Measurements from ENCODE around the gene LMX1B.
"Not testable (repeated sequence)": the region's sequence is repeated elsewhere in the genome, so short reads cannot be mapped to it uniquely, and the experiment has no call there.

The LMX1B gene

DNA sequence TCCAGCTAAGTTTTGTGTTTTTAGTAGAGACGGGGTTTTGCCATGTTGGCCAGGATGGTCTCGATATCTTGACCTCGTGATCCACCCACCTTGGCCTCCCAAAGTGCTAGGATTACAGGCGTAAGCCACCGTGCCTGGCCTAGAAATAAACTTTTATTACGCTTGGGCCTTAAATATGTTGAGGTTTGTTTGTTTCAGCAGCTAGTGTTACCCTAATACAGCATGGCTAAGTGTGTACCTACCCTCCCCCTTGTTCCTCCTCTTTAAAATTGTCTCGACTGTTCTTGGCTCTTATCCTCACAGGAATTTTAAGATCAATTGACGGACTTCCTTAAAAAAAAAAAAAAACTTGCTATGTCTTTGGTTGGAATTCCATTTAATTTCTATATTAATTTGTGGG lies 114.5 kb downstream of the LMX1B start:
- not testable (repeated sequence) for H3K4me3 ChIP-seq (ENCODE audit: low read length in 2 of 2); H3K79me1 ChIP-seq (ENCODE audit: low read depth, low read length); H3K4ac ChIP-seq (ENCODE audit: low read length); H3K27ac ChIP-seq (replicated peaks; ENCODE audit: low read length); H3K4me1 ChIP-seq (ENCODE audit: control insufficient read depth in 2 of 2, insufficient read depth in 1 of 2, low read depth in 1 of 2, low read length in 2 of 2); H4K91ac ChIP-seq (ENCODE audit: low read depth, low read length, poor library complexity); H2BK120ac ChIP-seq (ENCODE audit: low read depth, low read length); H3K4me2 ChIP-seq (ENCODE audit: insufficient read depth, low read length, poor library complexity, severe bottlenecking); H3K18ac ChIP-seq (ENCODE audit: low read length); H2BK12ac ChIP-seq (ENCODE audit: low read length); H3K23ac ChIP-seq (ENCODE audit: low read depth, low read length, poor library complexity); H2BK5ac ChIP-seq (ENCODE audit: low read length); H2AK5ac ChIP-seq (ENCODE audit: low read depth, low read length); H2AFZ ChIP-seq (ENCODE audit: low read length); H2BK15ac ChIP-seq (ENCODE audit: low read length); H3K9me3 ChIP-seq (replicated peaks in 1 of 2; ENCODE audit: control insufficient read depth in 2 of 2, insufficient read depth in 1 of 2, low read depth in 1 of 2, low read length in 2 of 2); H3K9ac ChIP-seq (ENCODE audit: low read depth, low read length, poor library complexity); H3K14ac ChIP-seq (ENCODE audit: low read length); DNase-seq (ENCODE audit: low spot score); H4K8ac ChIP-seq (ENCODE audit: low read depth, low read length); H3K36me3 ChIP-seq (replicated peaks in 1 of 2; ENCODE audit: control insufficient read depth in 2 of 2, insufficient read depth in 2 of 2, low read length in 2 of 2)
- H3K27me3 ChIP-seq (ENCODE audit: control insufficient read depth in 3 of 3, insufficient read depth in 3 of 3, low read depth in 1 of 3, low read length in 3 of 3): peaks cover 8 to 33% (median 18%) of the 10 kb centered on the region in 3 experiments
- no CpG with 5 or more reads among the region's 8 CpGs for WGBS, 2 donors (ENCODE audit: extremely low coverage in 2 of 2, insufficient read length in 2 of 2, insufficient replicate concordance in 1 of 2)

DNA sequence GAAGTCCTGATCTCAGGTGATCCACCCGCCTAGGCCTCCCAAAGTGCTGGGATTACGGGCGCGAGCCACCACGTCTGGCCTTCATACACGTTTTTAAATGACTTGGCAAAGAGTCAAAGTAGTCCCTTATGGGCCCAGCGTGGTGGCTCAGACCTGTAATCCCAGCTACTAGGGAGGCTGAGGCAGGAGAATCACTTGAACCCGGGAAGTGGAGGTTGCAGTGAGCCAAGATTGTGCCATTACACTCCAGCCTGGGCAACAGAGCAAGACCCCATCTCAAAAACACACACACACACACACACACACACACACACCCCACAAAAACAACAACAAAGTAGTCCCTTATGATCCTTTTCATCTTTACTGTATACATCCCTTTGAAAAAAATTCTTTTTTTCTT lies 116.9 kb downstream of the LMX1B start:
- H3K36me3 ChIP-seq (replicated peaks in 1 of 2; ENCODE audit: control insufficient read depth in 2 of 2, insufficient read depth in 2 of 2, low read length in 2 of 2); H3K18ac ChIP-seq (ENCODE audit: low read length); H2BK12ac ChIP-seq (ENCODE audit: low read length); H2BK5ac ChIP-seq (ENCODE audit: low read length); DNase-seq (ENCODE audit: low spot score); H3K9me3 ChIP-seq (replicated peaks in 1 of 2; ENCODE audit: control insufficient read depth in 2 of 2, insufficient read depth in 1 of 2, low read depth in 1 of 2, low read length in 2 of 2); H4K91ac ChIP-seq (ENCODE audit: low read depth, low read length, poor library complexity); H3K9ac ChIP-seq (ENCODE audit: low read depth, low read length, poor library complexity); H3K4me1 ChIP-seq (ENCODE audit: control insufficient read depth in 2 of 2, insufficient read depth in 1 of 2, low read depth in 1 of 2, low read length in 2 of 2); H2AFZ ChIP-seq (ENCODE audit: low read length); H3K27ac ChIP-seq (replicated peaks; ENCODE audit: low read length); H3K4me2 ChIP-seq (ENCODE audit: insufficient read depth, low read length, poor library complexity, severe bottlenecking); H3K14ac ChIP-seq (ENCODE audit: low read length); H2BK120ac ChIP-seq (ENCODE audit: low read depth, low read length); H3K23ac ChIP-seq (ENCODE audit: low read depth, low read length, poor library complexity); H4K8ac ChIP-seq (ENCODE audit: low read depth, low read length); H3K79me1 ChIP-seq (ENCODE audit: low read depth, low read length); H2BK15ac ChIP-seq (ENCODE audit: low read length); H3K4ac ChIP-seq (ENCODE audit: low read length); H3K4me3 ChIP-seq (ENCODE audit: low read length in 2 of 2); H2AK5ac ChIP-seq (ENCODE audit: low read depth, low read length): not testable (repeated sequence)
- peaks cover 0 to 10% (median 2%) of the 10 kb centered on the region in 3 experiments for H3K27me3 ChIP-seq (ENCODE audit: control insufficient read depth in 3 of 3, insufficient read depth in 3 of 3, low read depth in 1 of 3, low read length in 3 of 3)
- WGBS, 2 donors (ENCODE audit: extremely low coverage in 2 of 2, insufficient read length in 2 of 2, insufficient replicate concordance in 1 of 2): no CpG with 5 or more reads among the region's 8 CpGs

DNA sequence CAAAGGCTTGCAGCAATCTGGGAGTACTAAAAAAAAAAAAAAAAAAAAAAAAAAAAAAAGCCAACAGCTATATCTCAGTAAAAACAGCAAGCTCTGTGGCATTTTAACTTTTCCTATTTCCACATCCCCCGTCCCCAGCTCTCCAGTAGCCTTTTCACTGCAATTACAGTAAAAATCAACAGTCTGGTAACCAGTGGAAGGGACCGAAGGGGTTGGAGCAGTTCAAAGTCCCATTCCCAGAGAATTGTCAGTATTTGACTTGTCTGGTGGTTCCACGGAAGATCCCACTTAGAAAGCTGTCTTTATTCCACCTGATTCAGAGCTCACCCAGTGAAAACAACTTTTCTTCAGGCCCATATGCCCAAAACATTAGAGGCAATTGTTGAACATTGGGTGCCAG lies 119.3 kb downstream of the LMX1B start:
- WGBS, 2 donors (ENCODE audit: extremely low coverage in 2 of 2, insufficient read length in 2 of 2, insufficient replicate concordance in 1 of 2): no CpG with 5 or more reads among the region's 3 CpGs
- Histone ChIP-seq H3K79me1 (ENCODE audit: low read depth, low read length) (no peaks in the 10 kb centered on the region), H2AFZ (ENCODE audit: low read length) (no peak overlapping the region)

DNA sequence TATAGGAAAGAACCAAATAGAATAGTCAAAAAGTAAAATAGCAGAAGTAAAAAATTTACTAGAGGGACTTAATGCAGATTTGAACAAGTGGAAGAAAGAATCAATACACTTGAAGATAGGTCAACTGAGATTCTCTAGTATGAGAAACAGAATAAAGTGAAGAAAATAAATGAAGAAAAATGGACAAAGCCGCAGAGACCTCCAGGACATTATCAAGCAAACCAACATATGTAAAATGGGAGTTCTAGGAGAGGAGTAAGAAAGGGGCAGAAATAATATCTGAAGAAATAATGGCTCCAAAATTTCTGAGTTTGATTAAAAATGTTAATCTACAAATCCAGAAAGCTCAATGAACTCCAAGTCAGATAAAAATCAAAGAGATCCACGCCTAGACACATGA lies 121.1 kb downstream of the LMX1B start:
- Histone ChIP-seq H3K36me3 (replicated peaks in 1 of 2; ENCODE audit: control insufficient read depth in 2 of 2, insufficient read depth in 2 of 2, low read length in 2 of 2) (no peaks in the 10 kb centered on the region), H2AK5ac (ENCODE audit: low read depth, low read length) (no peak overlapping the region), H2BK5ac (ENCODE audit: low read length) (no peak overlapping the region), H3K4me3 (ENCODE audit: low read length in 2 of 2) (no peak overlapping the region), H2BK12ac (ENCODE audit: low read length) (no peak overlapping the region), H3K27me3 (ENCODE audit: control insufficient read depth in 3 of 3, insufficient read depth in 3 of 3, low read depth in 1 of 3, low read length in 3 of 3) (no peaks in the 10 kb centered on the region), H3K4me2 (ENCODE audit: insufficient read depth, low read length, poor library complexity, severe bottlenecking) (no peak overlapping the region), H3K9me3 (replicated peaks in 1 of 2; ENCODE audit: control insufficient read depth in 2 of 2, insufficient read depth in 1 of 2, low read depth in 1 of 2, low read length in 2 of 2) (peaks cover 2 to 8% of the 10 kb centered on the region in 2 donors), H2BK15ac (ENCODE audit: low read length) (no peak overlapping the region), H3K23ac (ENCODE audit: low read depth, low read length, poor library complexity) (no peak overlapping the region), H3K4me1 (ENCODE audit: control insufficient read depth in 2 of 2, insufficient read depth in 1 of 2, low read depth in 1 of 2, low read length in 2 of 2) (no peaks in the 10 kb centered on the region), H2AFZ (ENCODE audit: low read length) (no peak overlapping the region), H3K9ac (ENCODE audit: low read depth, low read length, poor library complexity) (no peak overlapping the region), H3K4ac (ENCODE audit: low read length) (no peak overlapping the region), H3K18ac (ENCODE audit: low read length) (no peak overlapping the region), H2BK120ac (ENCODE audit: low read depth, low read length) (no peak overlapping the region), H4K8ac (ENCODE audit: low read depth, low read length) (no peak overlapping the region), H4K91ac (ENCODE audit: low read depth, low read length, poor library complexity) (no peak overlapping the region), H3K27ac (replicated peaks; ENCODE audit: low read length) (no peak overlapping the region), H3K79me1 (ENCODE audit: low read depth, low read length) (no peaks in the 10 kb centered on the region), H3K14ac (ENCODE audit: low read length) (no peak overlapping the region)
- WGBS, 2 donors (ENCODE audit: extremely low coverage in 2 of 2, insufficient read length in 2 of 2, insufficient replicate concordance in 1 of 2): no CpG with 5 or more reads among the region's 2 CpGs
- no peak for DNase-seq (ENCODE audit: low spot score)

More for the DNA sequence above, 119.3 kb downstream of the LMX1B start:
- Histone ChIP-seq H4K8ac (ENCODE audit: low read depth, low read length) (no peak overlapping the region), H3K9me3 (replicated peaks in 1 of 2; ENCODE audit: control insufficient read depth in 2 of 2, insufficient read depth in 1 of 2, low read depth in 1 of 2, low read length in 2 of 2) (peaks cover 2 to 8% of the 10 kb centered on the region in 2 donors), H3K27ac (replicated peaks; ENCODE audit: low read length) (no peak overlapping the region), H4K91ac (ENCODE audit: low read depth, low read length, poor library complexity) (no peak overlapping the region), H3K4me2 (ENCODE audit: insufficient read depth, low read length, poor library complexity, severe bottlenecking) (no peak overlapping the region), H3K23ac (ENCODE audit: low read depth, low read length, poor library complexity) (no peak overlapping the region), H2BK15ac (ENCODE audit: low read length) (no peak overlapping the region), H2BK5ac (ENCODE audit: low read length) (no peak overlapping the region), H3K36me3 (replicated peaks in 1 of 2; ENCODE audit: control insufficient read depth in 2 of 2, insufficient read depth in 2 of 2, low read length in 2 of 2) (no peaks in the 10 kb centered on the region), H3K4me1 (ENCODE audit: control insufficient read depth in 2 of 2, insufficient read depth in 1 of 2, low read depth in 1 of 2, low read length in 2 of 2) (no peaks in the 10 kb centered on the region), H3K18ac (ENCODE audit: low read length) (no peak overlapping the region), H2BK120ac (ENCODE audit: low read depth, low read length) (no peak overlapping the region), H3K14ac (ENCODE audit: low read length) (no peak overlapping the region), H3K27me3 (ENCODE audit: control insufficient read depth in 3 of 3, insufficient read depth in 3 of 3, low read depth in 1 of 3, low read length in 3 of 3) (no peaks in the 10 kb centered on the region), H2AK5ac (ENCODE audit: low read depth, low read length) (no peak overlapping the region), H2BK12ac (ENCODE audit: low read length) (no peak overlapping the region), H3K4me3 (ENCODE audit: low read length in 2 of 2) (no peak overlapping the region), H3K9ac (ENCODE audit: low read depth, low read length, poor library complexity) (no peak overlapping the region), H3K4ac (ENCODE audit: low read length) (no peak overlapping the region)
- DNase-seq (ENCODE audit: low spot score): no peak
